T-helper 2 cell (primary cell): ENCODE measurements around the gene VOPP1.
"Not testable (repeated sequence)": the region's sequence is repeated elsewhere in the genome, so short reads cannot be mapped to it uniquely, and the experiment has no call there.

ENCODE experiments used
- DNase-seq, 5 experiments: peaks; one replicate each; pipeline versions ENCODE4 v3.0.0 to v3.0.0-alpha.2; 2012 to 2022
- total RNA-seq, 2 donors: gene quantifications; one replicate each; lab custom pipeline; 2026; lab: John Stamatoyannopoulos, UW

The VOPP1 gene
- total RNA-seq = 48.9 to 71.9 reads per million in 2 donors

- DNase-seq = peak; percentile 26 to 88 (median 50)
Measured at GRCh38 chr7:55572378-55573233, at the start of gene VOPP1. Gene VOPP1, minus strand, starts transcription at chr7:55572502. Its CDS starts 178 bp downstream, at chr7:55572324.

GRCh38 chr7:55618913-55619312 lies 46.6 kb upstream of the VOPP1 start:
- DNase-seq = no peak

- not testable (repeated sequence) for DNase-seq
Measured at GRCh38 chr7:55614365-55615064, 42.2 kb upstream of the VOPP1 start.

- DNase-seq = not testable (repeated sequence)
Measured at GRCh38 chr7:55609726-55610125, 37.4 kb upstream of the VOPP1 start.

GRCh38 chr7:55605661-55606060 lies 33.4 kb upstream of the VOPP1 start:
- not testable (repeated sequence) for DNase-seq

GRCh38 chr7:55597944-55598499 lies 25.7 kb upstream of the VOPP1 start:
- DNase-seq = peak in 1 of 5 experiments; percentile 47

- not testable (repeated sequence) for DNase-seq
Measured at GRCh38 chr7:55597214-55597739, 25.0 kb upstream of the VOPP1 start.

- no peak for DNase-seq
Measured at GRCh38 chr7:55595511-55595910, 23.2 kb upstream of the VOPP1 start.

- DNase-seq = no peak
Measured at GRCh38 chr7:55594870-55595269, 22.6 kb upstream of the VOPP1 start.

GRCh38 chr7:55594414-55594813 lies 22.1 kb upstream of the VOPP1 start:
- no peak for DNase-seq

GRCh38 chr7:55593515-55594318 lies 21.4 kb upstream of the VOPP1 start:
- peak; percentile 25 to 63 (median 52) for DNase-seq

- no peak for DNase-seq
Measured at GRCh38 chr7:55593172-55593514, 20.8 kb upstream of the VOPP1 start.

- DNase-seq = no peak
Measured at GRCh38 chr7:55592492-55592891, 20.2 kb upstream of the VOPP1 start.

GRCh38 chr7:55591282-55591931 lies 19.1 kb upstream of the VOPP1 start:
- no peak for DNase-seq

GRCh38 chr7:55590517-55591281 lies 18.4 kb upstream of the VOPP1 start:
- DNase-seq = no peak

- DNase-seq = no peak
Measured at GRCh38 chr7:55589905-55590304, 17.6 kb upstream of the VOPP1 start.

GRCh38 chr7:55588976-55589604 lies 16.8 kb upstream of the VOPP1 start:
- DNase-seq = no peak

- no peak for DNase-seq
Measured at GRCh38 chr7:55588379-55588699, 16.0 kb upstream of the VOPP1 start.

GRCh38 chr7:55587687-55588378 lies 15.5 kb upstream of the VOPP1 start:
- no peak for DNase-seq

GRCh38 chr7:55582656-55583055 lies 10.4 kb upstream of the VOPP1 start:
- DNase-seq = peak in 1 of 5 experiments; percentile 33
